ENCODE measurements around the gene CDC123.

GRCh38 chr10:12198156-12198555, 2.2 kb downstream of the CDC123 start:
- TF ChIP-seq CTCF (IDR thresholded peaks at IDR 0.05): no peak
- no peak for TF ChIP-seq POLR2AphosphoS5 (IDR thresholded peaks at IDR 0.05; ENCODE audit: insufficient read depth in 1 of 2, low read depth in 1 of 2)
- TF ChIP-seq POLR2A (IDR thresholded peaks at IDR 0.05): no peak

All from vagina (tissue), 2 donors.